ENCODE data around the gene EFCAB9. TPM values are rescaled to one million over a fixed set of nuclear protein-coding genes. Genes with fewer than 3 reads are reported as not detected.

The EFCAB9 gene
- total RNA-seq, 4 donors from 2014 or later: not detected

DNA sequence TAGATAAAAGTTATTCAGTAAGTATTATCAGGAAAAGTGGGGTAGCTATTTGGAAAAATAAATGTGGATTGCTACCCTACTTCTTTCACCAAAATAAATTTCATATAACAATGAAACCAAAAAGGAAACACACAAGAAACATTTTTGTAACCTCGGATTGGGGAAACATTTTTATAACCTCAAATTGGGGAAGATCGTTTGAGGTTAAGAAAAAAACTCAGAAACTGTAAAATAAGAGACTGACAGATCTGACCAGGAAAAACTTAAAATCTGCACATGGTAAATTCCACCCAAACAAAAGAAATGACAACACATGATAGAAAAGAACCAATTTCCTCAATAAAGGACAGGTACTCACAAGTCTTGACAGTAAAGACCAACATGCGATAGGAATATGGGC lies 13.5 kb downstream of the EFCAB9 start:
- Histone ChIP-seq H3K4me1 (no peaks in the 10 kb centered on the region), H3K9me3 (no peaks in the 10 kb centered on the region), H3K36me3 (peaks cover 24% of the 10 kb centered on the region), H3K4me3 (no peak overlapping the region), H3K27ac (no peak overlapping the region), H3K27me3 (no peaks in the 10 kb centered on the region)
- DNase-seq (ENCODE audit: low spot score in 2 of 2): no peak
- WGBS: 58% methylated on average over 3 of the region's 3 CpGs
- no peak for TF ChIP-seq POLR2AphosphoS5 (IDR thresholded peaks at IDR 0.05)

DNA sequence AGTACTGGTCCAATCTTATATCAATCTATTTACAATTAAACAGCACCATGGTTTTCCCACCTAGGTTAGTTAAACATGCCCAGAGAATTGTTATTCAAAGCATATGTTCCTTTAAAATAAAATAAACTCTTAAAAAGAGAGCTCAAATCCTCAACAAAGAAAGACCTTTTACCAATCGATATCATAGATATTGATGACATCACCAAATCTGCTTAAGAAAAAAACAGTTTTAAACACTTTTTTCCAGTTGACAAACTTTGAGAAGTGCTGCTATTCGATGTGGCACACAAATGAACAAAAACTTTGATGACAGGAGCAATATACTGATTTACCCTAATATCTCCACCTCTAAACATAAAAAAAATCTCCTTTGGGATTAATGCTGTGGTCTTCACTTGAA lies 15.7 kb downstream of the EFCAB9 start:
- 93% methylated on average over 2 of the region's 2 CpGs for WGBS
- no peak for DNase-seq (ENCODE audit: low spot score in 2 of 2)
- Histone ChIP-seq H3K9me3 (no peaks in the 10 kb centered on the region), H3K4me1 (no peaks in the 10 kb centered on the region), H3K27me3 (no peaks in the 10 kb centered on the region), H3K4me3 (no peak overlapping the region), H3K36me3 (peaks cover 27% of the 10 kb centered on the region), H3K27ac (no peak overlapping the region)
- TF ChIP-seq POLR2A (IDR thresholded peaks at IDR 0.05) (no peak), POLR2AphosphoS5 (IDR thresholded peaks at IDR 0.05) (no peak), EP300 (IDR thresholded peaks at IDR 0.05) (no peak)
- TF ChIP-seq, protein P1, sequence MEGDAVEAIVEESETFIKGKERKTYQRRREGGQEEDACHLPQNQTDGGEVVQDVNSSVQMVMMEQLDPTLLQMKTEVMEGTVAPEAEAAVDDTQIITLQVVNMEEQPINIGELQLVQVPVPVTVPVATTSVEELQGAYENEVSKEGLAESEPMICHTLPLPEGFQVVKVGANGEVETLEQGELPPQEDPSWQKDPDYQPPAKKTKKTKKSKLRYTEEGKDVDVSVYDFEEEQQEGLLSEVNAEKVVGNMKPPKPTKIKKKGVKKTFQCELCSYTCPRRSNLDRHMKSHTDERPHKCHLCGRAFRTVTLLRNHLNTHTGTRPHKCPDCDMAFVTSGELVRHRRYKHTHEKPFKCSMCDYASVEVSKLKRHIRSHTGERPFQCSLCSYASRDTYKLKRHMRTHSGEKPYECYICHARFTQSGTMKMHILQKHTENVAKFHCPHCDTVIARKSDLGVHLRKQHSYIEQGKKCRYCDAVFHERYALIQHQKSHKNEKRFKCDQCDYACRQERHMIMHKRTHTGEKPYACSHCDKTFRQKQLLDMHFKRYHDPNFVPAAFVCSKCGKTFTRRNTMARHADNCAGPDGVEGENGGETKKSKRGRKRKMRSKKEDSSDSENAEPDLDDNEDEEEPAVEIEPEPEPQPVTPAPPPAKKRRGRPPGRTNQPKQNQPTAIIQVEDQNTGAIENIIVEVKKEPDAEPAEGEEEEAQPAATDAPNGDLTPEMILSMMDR (IDR thresholded peaks at IDR 0.05): no peak

DNA sequence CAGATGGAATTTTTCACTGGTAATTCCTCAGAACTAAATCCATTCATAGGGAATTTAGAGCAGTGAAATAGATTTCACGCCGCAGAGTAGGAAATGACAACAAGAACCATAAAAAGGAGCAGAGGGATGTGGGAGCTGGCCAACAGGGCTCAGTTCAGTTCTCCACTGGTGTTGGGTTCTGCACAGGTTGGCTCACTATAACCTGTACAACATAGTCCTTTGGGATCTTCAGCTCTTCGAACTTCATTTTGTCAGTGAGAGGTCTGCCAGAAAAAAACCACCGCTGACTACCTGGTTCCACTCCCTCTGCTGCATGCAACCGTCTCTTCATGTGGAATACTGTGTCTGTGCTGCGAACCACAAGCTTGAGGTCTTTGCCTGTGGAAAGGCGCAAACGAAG lies 17.7 kb downstream of the EFCAB9 start:
- no peak for DNase-seq (ENCODE audit: low spot score in 2 of 2)
- no peak overlapping the region for H3K27ac ChIP-seq
- no peaks in the 10 kb centered on the region for H3K4me1 ChIP-seq
- no peak for TF ChIP-seq POLR2AphosphoS5 (IDR thresholded peaks at IDR 0.05)
- TF ChIP-seq POLR2A (IDR thresholded peaks at IDR 0.05): no peak
- TF ChIP-seq, protein P1 (IDR thresholded peaks at IDR 0.05): no peak
- no peak for TF ChIP-seq EP300 (IDR thresholded peaks at IDR 0.05)
- H3K4me3 ChIP-seq: no peak overlapping the region
- no peaks in the 10 kb centered on the region for H3K27me3 ChIP-seq
- H3K9me3 ChIP-seq: no peaks in the 10 kb centered on the region
- peaks cover 27% of the 10 kb centered on the region for H3K36me3 ChIP-seq
- WGBS: 89% methylated on average over 8 of the region's 8 CpGs

DNA sequence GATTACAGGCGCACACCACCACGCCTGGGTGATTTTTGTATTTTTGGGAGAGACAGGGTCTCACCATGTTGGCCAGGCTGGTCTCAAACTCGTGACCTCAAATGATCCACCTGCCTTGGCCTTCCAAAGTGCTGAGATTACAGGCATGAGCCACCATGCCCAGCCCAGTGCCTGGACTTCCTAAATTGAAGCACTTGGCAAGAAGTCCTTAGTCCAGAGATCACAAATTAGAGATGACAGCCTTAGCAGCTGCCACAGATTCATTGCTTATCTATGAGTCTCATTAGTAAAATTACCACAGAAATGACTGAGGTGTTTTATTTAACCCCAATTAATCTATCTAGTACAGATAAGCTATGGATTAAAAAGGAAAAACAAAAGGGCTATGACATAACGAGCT lies 19.2 kb downstream of the EFCAB9 start:
- no peak overlapping the region for H3K27ac ChIP-seq
- no peak for DNase-seq (ENCODE audit: low spot score in 2 of 2)
- no peaks in the 10 kb centered on the region for H3K27me3 ChIP-seq
- peaks cover 33% of the 10 kb centered on the region for H3K36me3 ChIP-seq
- TF ChIP-seq POLR2A (IDR thresholded peaks at IDR 0.05) (no peak), POLR2AphosphoS5 (IDR thresholded peaks at IDR 0.05) (no peak), EP300 (IDR thresholded peaks at IDR 0.05) (no peak)
- TF ChIP-seq, protein P1 (IDR thresholded peaks at IDR 0.05): no peak
- WGBS: 97% methylated on average over 4 of the region's 4 CpGs
- H3K4me3 ChIP-seq: no peak overlapping the region
- no peaks in the 10 kb centered on the region for H3K9me3 ChIP-seq
- no peaks in the 10 kb centered on the region for H3K4me1 ChIP-seq

DNA sequence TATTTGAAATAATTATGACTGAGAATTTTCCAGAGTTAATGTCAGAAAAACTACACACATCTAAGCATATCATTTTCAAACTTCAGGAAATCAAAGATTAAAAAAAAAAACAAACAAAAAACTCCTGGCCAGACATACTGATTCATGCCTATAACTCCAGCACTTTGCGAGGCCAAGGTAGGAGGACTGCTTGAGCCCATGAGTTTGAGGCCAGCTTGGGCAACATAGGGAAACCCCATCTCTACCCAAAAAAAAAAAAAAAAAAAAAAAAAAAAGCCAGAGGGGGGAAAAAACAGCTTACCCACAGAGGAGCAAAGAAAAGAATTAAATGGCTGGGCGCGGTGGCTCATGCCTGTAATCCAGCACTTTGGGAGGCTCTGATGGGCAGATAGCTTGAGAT lies 22.4 kb downstream of the EFCAB9 start:
- Histone ChIP-seq H3K27ac (no peak overlapping the region), H3K4me1 (no peaks in the 10 kb centered on the region), H3K27me3 (no peaks in the 10 kb centered on the region), H3K36me3 (peaks cover 15% of the 10 kb centered on the region), H3K9me3 (no peaks in the 10 kb centered on the region), H3K4me3 (no peak overlapping the region)
- no peak for DNase-seq (ENCODE audit: low spot score in 2 of 2)
- TF ChIP-seq, protein P1 (IDR thresholded peaks at IDR 0.05): no peak
- TF ChIP-seq POLR2A (IDR thresholded peaks at IDR 0.05) (no peak), POLR2AphosphoS5 (IDR thresholded peaks at IDR 0.05) (no peak), EP300 (IDR thresholded peaks at IDR 0.05) (no peak)
- WGBS: 95% methylated on average over 3 of the region's 3 CpGs

DNA sequence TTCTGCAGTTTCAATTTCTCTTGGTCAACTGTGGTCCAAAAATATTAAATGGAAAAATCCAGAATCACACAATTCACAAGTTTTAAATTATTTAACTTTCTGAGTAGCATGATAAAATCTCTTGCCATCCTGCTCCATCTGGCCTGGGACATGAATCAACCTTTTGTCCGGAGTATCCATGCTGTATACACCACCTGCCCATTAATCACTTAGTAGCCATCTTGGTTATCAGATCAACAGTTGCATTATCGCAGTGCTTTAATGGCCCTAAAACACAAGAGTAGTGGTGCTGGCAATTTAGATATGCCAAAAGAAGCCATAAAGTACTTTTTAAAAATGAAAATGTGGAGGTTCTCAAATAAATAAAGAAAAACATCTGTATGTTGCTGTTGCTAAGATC lies 25.3 kb downstream of the EFCAB9 start:
- Histone ChIP-seq H3K4me3 (no peak overlapping the region), H3K27me3 (no peaks in the 10 kb centered on the region), H3K4me1 (no peaks in the 10 kb centered on the region), H3K27ac (no peak overlapping the region), H3K36me3 (peaks cover 7% of the 10 kb centered on the region), H3K9me3 (no peaks in the 10 kb centered on the region)
- DNase-seq (ENCODE audit: low spot score in 2 of 2): no peak
- TF ChIP-seq, protein P1 (IDR thresholded peaks at IDR 0.05): no peak
- TF ChIP-seq POLR2A (IDR thresholded peaks at IDR 0.05) (no peak), POLR2AphosphoS5 (IDR thresholded peaks at IDR 0.05) (no peak), EP300 (IDR thresholded peaks at IDR 0.05) (no peak)
- WGBS: 93% methylated on average over 2 of the region's 2 CpGs

Data from suprapubic skin (tissue), 4 donors.